Stimulated activated CD4-positive, alpha-beta T cell treated with anti-CD3 and anti-CD28 coated beads, Interleukin-1b, Interleukin-23, amount 100 ng/mL, for 1 hour (primary cell): ENCODE measurements around the gene BCL7B.
"Not testable (repeated sequence)": the region's sequence is repeated elsewhere in the genome, so short reads cannot be mapped to it uniquely, and the experiment has no call there.

Experiments
- DNase-seq, 2 donors: peaks; one replicate each; pipeline ENCODE4 v3.0.0-alpha.2; 2020; ENCODE audit warnings: low read depth in 2 of 2

Gene BCL7B

DNA sequence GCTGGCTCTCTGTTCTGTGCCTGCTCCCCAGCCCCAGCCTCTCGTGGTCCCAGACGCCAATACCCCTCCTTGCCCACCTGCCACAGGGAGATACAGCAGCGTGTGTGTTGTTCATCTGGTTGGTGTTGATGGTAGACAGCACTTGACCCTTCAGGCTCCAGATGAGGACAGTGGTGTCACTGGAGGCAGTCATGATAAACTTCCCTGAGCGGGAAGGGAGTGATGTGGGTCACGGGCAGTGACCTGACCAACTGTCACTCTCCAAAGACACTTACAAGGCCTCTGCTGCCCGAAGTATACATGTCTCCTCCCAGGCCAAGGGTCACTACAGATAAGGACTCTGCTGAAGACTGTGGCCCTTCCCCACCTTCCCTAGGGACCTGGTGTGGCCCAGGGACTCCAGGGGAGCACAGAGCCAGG, 15.3 kb upstream of the BCL7B start:
- DNase-seq: no peak

DNA sequence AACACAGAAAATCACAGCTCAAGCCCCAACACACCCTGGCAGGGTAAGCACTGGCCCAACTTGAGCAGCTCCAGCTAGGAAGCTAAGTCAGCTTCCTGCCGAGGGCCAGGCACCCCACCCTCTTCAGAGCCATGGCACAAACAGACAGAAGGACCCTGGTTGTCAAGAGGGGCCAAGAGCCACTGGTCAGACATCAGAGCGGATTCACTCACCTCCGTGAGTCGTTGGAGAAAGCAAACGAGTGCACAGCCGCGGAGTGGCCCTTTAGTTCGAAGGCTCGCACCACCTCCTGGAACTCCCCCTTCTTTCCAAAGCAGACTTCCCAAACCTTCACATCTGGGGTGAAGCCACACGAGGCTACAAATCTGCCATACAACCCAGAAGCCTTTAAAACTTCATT, 13.5 kb upstream of the BCL7B start:
- DNase-seq: no peak

DNA sequence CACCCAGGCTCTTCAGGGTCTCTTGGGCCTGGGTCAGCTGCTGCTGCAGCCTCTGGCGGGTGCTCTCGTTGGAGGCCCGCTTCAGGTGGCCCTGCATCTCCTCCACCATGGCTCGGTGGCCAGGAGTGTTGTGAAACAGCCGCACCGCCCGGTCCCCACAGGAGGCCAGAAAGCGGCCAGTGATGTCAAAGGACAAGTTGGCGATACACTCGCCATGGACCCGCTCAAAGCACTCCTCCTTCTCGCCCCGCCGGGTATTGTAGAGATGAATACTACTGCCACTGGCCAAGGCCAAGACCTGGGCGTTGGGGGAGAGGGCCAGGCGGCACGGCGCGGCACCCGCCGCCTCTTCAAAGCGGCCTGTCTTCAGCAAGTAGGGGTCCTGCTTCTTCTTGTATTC, 13.0 kb upstream of the BCL7B start:
- no peak for DNase-seq

DNA sequence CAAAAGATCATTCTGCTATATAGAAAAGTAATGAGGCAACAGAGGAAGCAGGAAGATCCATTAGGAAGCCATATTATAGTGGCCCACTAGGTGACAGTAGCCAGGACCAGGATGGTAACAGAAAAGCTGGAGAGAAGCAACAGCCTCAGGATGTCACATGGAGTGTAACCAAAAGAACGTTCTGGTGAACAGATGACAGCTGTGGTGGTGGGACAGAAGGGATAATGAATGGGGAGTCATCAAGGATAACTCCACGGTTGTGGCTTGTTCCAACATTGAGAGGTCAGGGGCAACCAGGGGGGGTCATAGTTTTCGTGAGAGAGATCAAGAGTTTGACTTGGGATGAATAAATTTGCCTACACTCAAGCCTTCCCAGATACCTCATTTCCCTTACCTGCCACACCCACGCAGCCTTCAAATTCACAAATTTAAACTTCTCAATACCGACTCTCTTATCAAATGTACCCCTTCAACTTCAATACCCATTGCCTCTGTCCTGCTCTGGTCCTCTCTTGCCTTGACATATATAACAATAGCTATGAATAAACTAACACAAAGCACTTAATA, 11.6 kb upstream of the BCL7B start:
- no peak for DNase-seq

DNA sequence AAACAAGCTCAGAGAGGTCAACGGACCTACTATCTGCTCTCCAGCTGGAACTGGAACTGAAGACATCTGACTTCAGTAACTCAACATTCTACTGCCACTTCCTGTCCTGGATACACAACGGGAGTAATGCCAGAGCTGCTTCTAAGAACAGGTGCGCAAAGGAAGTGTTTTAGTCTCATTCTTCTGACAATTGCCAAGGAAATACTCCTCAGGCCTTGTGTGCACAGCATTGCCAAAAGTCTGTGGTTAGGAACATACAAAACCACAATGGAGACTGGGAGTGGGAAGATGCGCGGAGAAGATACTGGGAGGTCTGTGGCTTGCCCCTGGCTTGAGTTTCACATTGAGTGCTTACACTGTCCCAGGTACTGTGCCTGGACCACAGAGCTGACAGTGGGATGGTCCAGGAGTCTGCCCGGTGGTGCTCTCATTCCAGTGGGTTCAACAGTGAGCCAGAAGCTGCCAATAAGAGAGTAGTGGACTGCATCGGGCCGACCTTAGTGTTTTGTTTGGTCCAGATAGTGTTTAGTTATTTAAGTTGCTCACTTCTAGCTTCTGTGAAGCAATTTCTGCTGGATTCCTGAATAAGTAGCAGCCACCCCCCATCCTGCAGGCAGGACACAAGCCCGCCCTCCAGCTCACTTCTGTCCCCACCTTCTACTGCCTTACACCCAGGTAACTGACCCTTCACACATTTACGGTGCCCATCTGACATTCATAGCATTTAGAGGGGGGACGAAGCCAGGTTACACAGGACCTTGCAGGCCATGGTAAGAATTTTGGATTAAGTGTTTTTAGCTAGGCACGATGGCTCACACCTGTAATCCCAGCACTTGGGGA, 10.6 kb upstream of the BCL7B start:
- no peak for DNase-seq

DNA sequence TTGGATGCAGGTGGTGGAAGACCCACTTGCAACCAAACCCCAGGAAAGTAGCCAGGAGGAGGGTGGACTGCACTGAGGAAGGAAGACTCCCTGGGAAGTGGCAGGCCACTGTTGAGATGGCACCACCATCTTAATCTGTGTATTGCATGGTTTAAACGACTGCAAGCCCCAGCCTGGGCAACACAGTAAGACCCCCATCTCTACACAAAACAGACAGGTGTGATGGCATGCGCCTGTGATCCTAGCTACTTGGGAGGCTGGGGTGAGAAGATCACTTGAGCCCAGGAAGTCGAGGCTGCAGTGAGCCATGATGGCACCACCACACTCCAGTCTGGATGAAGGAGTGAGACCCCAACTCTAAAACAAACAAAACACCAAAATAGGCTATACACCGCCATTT, 9.7 kb upstream of the BCL7B start:
- no peak for DNase-seq

DNA sequence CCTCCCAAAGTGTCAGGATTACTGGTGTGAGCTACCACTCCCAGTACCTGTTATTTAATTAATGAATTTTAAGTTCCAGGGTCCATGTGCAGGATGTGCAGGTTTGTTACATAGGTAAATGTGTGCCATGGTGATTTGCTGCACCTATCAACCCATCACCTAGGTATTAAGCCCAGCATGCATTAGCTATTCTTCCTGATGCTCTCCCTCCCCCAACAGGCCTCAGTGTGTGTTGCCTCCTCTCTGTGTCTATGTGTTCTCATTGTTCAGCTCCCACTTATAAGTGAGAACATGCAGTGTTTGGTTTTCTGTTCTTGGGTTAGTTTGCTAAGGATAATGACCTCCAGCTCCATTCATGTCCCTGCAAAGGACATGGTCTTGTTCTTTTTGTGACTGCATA, 8.9 kb upstream of the BCL7B start:
- DNase-seq: not testable (repeated sequence)

DNA sequence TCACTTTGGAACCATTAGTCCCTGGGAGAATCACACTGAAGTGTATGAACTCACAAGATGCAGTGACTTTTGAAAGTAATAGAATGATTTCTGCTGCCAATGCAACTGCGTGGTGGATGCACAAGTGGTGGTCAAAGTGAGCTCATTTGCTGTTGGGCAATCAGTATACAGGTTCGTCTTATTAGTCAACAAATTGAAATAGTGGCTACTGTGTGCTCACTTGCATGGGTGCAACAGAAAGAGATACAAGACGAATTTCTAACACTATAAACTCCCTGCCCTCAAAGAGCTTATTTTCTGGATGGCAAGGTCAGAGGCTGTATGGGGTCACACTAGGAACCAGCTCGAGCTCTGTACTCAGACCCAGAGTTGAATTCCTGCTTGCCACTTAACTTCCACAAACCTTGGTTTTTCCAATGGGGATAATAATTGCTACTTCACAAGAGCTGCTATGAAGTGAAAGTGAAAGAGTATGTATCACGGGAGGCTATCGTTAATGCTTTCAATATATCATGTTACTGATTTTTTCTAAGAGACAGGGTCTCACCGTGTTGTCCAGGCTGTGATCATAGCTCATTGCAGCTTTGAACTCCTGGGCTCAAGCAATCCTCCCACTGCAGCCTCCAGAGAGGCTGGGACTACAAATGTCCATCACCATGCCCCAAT, 8.3 kb upstream of the BCL7B start:
- DNase-seq: no peak

DNA sequence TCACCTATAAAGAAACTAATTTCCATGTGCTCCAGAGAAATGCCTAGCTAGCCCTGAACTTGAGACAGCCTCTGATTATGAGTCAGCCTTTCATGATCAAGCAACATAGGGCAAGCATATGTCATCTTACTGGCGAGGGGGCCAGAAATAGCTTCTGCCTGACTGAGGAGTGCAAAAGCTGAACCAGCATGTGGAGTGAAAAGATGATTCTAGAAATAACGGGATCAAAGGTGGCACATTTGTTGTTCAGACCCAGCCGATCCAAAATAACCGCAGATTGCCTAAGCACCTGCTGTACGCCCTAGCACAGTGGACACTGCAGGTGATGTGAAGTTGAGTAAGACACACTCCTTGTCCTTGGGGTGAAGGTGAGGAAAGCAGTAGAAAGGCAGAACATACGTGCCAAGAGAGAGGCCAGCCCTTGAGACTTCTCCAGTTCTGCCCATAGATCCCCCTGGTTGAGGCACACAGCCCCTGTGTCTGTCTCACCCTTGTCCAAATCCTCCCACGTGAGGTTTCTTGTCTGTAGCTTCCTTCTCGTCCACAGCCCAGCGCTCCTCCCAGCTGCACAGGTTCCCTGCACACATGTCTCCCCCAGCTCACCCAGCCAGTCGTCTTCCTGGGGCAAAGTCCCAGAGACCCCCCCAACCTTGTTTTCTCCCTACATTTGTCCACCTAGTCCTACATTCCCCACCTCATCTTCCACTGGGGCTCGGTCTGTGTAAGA, 2.8 kb upstream of the BCL7B start:
- no peak for DNase-seq

DNA sequence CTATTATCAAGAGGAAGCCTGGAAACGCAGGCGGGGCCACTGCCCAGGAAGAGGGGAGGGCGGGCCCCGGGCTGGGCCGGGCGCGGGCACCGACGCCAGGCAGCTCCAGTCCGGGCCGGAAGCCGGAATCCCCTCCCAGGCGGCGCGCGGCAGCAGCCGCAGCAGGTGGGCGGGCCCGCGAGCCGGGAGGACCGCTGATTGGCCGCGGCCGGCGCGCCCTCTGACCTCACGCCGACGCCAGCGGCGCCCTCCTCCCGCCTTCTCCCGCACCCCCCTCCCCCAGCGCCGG, 438 bp downstream of the BCL7B start:
- DNase-seq: peak; percentile 78

DNA sequence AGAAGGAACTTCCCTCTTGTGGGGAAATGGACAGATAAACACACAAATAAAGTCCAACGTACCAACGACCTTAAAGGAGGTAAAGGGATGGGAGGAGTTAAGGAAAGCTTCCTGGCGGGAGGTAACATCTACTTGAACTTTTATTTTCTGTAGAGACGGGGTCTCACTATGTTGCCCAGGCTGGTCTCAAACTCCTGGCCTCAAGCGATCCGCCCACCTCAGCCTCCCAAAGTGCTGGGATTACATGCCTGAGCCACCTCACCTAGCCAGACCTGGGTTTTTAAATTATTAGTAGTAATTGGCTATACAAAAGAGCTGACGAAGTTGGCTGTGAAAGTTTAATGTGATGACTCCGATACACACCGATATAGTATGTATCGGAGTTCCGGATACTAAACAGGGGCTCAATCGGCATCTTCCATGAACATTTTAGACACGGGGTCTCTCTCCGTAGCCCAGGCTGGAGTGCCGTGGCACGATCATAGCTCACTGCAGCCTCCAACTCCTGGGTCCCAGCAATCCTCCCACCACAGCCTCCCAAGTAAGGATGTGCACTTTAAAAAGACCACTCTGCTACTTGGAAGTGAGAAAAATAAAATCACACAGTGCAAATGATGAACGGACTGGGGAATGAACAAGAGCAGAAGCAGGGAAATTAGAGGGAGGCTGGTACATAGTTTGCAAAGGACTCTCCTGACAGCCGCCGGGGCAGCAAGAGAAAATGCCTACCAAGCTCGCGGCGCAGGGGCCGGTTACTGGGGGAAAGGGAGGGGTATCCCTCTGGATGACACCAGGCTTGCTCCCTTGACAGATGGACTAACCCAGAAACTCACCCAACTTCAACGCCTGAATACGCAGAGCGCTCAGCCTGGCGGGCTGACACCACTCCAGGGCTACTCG, 1.0 kb downstream of the BCL7B start:
- DNase-seq: no peak

DNA sequence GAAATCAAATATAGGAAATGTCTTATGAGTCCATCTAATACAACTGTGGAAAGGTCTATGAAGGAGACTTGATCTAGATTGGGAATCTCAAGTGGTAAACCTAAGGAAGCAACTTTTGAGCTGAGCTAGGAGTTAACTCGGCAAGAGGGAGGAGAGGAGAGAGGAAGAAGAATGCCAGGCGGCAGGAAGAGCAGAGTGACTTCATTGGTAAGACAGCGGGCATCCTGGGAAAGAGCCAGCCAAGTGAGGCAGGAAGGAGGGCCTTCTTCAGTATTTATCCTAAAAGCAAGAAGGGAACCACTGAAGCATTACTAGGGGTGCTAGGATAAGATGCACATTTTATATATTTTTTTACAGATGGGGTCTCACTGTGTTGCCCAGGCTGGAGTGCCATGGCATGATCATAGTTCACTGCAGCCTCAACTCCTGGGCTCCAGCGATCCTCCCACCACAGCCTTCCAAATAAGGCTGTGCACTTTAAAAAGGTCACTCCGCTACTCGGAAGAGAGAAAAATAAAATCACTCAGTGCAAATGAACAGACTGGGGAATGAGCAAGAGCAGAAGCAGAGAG, 2.0 kb downstream of the BCL7B start:
- DNase-seq: no peak

DNA sequence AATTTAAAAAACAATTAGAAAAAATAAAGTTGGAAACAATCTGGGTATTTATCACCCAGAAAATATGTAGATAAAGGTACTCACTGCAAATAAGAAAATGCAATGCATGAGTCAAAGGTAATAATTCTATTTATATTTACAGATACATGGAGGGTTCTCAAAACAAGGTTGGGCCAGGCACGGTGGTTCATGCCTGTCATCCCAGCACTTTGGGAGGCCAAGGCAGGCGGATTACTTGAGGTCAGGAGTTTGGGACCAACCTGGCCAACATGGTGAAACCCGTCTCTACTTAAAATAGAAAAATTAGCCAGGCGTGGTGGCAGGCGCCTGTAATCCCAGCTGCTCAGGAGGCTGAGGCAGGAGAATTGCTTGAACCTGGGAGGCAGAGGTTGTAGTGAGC, 7.4 kb downstream of the BCL7B start:
- DNase-seq: not testable (repeated sequence)

DNA sequence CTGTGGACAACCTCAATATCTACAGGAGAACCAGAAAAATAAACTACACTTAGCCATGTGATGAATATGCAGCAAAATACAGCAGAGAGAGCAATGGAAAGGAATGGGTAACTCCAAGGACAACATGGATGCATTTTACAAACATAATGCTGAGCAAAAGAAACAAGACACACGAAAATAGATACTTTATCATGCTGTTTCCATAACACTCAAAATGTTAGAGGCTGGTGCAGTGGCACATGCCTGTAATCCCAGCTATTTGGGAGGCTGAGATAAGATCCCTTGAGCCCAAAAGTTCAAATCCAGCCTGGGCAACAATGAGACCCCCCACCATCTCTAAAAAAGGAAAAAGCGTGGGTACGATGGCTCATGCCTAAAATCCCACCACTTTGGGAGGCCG, 8.3 kb downstream of the BCL7B start:
- no peak for DNase-seq

DNA sequence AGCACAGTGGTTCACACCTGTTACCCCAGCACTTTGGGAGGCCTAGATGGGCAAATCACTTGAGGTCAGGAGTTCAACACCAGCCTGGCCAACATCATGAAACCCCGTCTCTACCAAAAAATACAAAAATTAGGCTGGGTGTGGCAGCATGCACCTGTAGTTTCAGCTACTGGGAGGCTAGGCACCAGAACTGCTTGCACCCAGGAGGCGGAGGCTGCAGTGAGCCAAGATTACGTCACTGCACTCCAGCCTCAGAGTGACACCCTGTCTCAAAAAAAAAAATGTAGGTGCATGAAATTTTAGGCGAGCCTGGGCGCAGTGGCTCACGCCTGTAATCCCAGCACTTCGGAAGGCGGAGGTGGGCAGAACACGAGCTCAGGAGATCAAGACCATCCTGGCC, 9.6 kb downstream of the BCL7B start:
- DNase-seq: no peak

DNA sequence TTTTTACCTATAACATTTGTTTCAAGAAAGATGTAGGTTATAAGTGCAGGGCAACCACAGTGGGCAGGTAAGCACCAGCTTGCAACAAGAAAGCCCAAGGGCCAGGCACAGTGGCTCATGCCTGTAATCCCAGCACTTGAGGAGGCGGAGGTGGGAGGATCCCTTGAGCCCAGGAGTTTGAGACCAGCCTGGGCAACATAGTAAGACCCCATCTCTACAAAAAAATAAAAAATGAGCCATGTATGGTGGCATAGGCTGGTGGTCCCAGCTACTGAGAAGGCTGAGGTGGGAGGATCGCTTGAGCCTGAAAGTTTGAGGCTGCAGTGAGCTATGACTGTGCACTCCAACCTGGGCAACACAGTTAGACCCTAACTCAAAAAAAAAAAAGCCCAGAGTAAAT, 12.8 kb downstream of the BCL7B start:
- no peak for DNase-seq

DNA sequence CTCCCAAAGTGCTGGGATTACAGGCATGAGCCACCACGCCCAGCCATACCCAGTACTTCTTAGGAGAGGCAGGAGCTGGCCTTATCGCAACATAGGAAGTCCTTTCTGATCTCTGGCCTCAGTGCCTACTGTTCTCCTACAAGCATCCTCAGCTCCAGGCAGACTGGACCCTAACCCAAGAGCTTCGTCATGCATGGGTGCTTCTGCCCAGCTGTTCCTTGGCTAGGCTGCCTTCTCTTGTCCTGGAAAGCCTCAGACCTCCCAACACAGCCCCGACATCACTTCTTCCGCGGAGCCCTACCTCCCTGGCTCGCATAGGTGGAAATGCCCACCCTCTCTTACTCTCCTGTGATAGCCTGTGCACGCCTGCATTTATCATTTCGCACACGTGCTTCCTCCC, 15.8 kb downstream of the BCL7B start:
- no peak for DNase-seq

DNA sequence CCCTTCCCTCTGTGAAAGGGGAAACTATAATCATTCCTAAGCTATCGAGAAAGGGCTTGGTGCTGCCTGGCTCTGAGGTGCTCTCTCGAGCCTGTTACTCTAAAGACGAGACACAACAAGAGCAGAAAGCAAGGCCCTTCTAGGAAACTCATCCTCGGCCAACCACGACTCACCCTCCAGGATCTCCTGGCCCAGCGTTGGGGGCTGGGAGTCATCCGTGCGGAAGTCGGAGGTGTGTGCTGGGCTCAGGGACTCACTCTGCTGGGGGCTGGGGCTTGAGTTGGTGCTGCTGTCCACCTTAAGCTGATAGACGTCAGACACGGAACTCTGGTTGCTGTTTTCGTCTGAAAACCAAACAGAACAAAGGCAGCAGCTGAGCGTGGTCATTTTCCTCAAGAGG, 17.8 kb downstream of the BCL7B start:
- no peak for DNase-seq

DNA sequence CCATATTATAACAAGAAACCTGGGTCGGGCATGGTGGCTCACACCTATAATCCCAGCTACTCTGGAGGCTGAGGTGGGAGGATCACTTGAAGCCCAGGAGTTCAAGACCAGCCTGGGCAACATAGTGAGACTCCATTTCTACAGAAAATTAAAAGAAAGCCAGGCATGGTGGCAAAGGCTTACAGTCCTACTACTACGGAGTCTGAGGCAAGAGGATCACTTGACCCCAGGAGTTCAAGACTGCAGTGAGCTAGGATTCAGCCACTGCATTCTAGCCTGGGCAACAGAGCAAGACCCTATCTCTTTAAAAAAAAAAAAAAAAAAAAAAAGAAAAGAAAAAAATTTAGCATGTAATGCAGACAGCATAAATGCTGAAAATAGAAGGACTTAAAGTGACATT, 19.0 kb downstream of the BCL7B start:
- DNase-seq: not testable (repeated sequence)

DNA sequence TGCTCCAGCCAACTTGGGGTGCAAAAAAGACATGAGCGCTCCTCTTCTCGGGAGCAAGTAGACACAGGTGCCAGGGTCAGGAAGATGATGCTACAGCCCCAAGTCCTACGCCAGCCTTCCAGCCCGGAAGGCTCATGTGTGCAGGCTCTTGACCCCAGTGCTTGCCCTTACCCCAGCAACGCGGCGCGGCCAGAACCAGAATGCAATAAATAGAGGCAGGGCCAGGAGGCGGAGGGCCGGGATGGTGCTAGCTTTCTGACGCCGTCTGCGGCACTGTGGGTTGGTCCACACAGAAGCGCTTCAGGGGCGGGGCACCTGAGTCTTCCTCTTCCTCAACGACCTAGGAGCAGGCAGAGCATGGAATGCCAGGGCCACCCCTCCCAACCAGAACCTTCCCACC, 20.4 kb downstream of the BCL7B start:
- DNase-seq: no peak

DNA sequence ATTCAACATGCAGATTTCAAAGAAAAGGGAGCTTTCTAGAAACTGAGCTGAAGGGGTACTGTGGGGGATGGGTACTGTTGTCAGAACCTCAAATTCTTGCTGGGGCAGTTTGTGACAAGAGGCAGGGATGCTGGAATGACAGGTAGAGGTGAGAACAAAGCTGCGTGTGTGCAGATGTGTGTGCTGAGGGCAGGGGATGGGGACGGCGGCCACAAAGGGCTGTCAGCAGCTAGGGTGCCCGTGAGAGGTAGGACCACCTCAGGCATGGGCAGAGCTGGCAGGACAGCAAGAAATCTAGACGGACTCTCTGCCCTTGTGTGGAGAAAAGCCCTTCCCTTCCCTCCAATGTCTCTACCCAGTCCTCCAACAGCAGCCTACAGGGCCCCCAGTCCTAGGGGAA, 21.0 kb downstream of the BCL7B start:
- no peak for DNase-seq
